T-helper 1 cell treated with Interleukin-12 subunit alpha and Interleukin-12 subunit beta and Interleukin-4 antibody, amounts not matched to agents 30 μg/mL and 1 μg/mL, for 36 hours (primary cell): ENCODE results near the gene FTO.

Experiments used
- H3K27ac Mint-ChIP-seq: one replicate; pipeline ENCODE4 v1.8.0; 2021; ENCODE audit warnings: mild to moderate bottlenecking, mixed read lengths
- H3K27me3 Mint-ChIP-seq: one replicate; pipeline ENCODE4 v1.8.0; 2021; ENCODE audit warnings: low read depth, mixed read lengths
- H3K36me3 Mint-ChIP-seq: one replicate; pipeline ENCODE4 v1.8.0; 2021; ENCODE audit warnings: low read depth, mixed read lengths
- H3K4me1 Mint-ChIP-seq: one replicate; pipeline ENCODE4 v1.8.0; 2021; ENCODE audit warnings: low read depth, mixed read lengths
- H3K4me3 Mint-ChIP-seq: one replicate; pipeline ENCODE4 v1.8.0; 2021; ENCODE audit warnings: mild to moderate bottlenecking, moderate library complexity, mixed read lengths
- H3K9me3 Mint-ChIP-seq: one replicate; pipeline ENCODE4 v1.8.0; 2021; ENCODE audit warnings: mixed read lengths

FTO gene

DNA sequence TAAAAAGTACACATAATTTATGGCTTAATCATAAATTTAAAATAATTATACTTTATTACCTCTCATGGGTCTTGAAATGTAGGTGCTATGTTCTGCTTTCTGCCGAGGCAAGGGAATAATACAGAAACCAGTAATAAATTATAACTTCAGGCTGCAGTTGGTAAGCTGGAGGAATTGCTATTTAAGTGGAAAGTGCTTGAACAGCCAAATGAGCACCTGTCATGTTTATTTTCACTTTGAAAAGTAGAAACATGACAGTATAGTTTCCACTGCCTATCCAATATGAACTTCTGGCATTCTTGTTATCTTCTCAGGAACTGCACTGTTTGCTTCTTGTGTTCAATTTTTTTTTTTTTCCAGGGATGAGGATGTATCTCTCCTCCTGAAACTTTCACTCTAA, 146.0 kb downstream of the FTO start:
- Mint-ChIP-seq H3K4me3 (no peak overlapping the region), H3K9me3 (peaks cover 5% of the 10 kb centered on the region), H3K36me3 (peaks cover 5% of the 10 kb centered on the region), H3K27me3 (no peaks in the 10 kb centered on the region), H3K4me1 (peaks cover 5% of the 10 kb centered on the region), H3K27ac (no peak overlapping the region)

DNA sequence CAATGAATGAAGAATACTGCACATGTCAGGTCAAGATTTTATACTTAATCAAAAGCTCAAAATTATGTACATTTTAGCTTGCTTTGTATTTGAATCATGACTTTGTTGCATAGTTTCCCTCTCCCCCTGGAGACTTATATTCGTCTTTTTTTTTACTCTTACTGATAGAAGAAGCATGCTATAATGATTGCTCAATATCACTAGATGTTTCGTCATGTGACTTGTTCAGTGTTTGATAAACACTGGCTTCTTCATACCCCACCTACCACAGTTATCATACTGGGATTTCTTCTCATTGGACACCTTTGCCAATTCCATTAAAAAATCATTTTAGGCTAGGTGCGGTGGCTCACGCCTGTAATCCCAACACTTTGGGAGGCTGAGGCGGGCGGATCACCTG, 148.7 kb downstream of the FTO start:
- Mint-ChIP-seq H3K27ac (no peak overlapping the region), H3K9me3 (peaks cover 5% of the 10 kb centered on the region), H3K27me3 (no peaks in the 10 kb centered on the region), H3K4me3 (no peak overlapping the region), H3K36me3 (peaks cover 2% of the 10 kb centered on the region), H3K4me1 (peaks cover 5% of the 10 kb centered on the region)

DNA sequence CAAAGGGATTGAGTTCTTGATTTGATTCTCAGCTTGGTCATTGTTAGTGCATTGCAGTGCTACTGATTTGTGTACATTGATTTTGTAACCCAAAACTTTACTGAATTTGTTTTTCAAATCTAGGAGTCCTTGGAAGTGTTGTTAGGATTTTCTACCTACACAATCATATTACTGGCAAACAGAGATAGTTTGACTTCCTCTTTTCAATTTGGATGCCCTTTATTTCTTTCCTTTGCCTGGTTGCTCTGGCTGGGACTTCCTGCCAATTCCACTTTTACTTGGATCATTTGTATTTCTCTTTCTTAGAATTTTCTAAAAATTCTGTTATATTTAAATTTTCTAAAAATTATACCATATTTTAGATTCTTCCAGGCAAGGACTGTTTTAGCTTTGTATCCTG, 151.1 kb downstream of the FTO start:
- Mint-ChIP-seq H3K4me1 (no peaks in the 10 kb centered on the region), H3K36me3 (peaks cover 2% of the 10 kb centered on the region), H3K27ac (no peak overlapping the region), H3K4me3 (no peak overlapping the region), H3K9me3 (peaks cover 5% of the 10 kb centered on the region), H3K27me3 (no peaks in the 10 kb centered on the region)

DNA sequence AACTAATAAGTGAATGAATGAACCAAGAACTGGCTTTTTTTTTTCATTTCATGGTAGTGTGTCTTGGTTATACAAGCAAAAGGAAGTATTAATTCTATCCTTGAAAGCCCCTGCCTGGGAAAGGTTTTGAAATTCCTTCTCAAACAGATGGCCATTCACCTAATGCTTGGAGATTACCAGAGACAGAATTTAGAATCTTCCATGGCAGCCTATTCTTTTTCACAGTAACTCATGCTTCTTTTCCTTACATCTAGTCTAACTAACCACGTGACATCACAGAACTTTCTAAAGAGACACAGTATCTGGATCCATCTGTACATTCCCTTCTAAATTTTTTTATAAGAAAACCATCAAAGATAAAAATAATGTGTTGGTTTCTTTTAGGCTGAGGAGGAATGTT, 151.6 kb downstream of the FTO start:
- Mint-ChIP-seq H3K27me3 (no peaks in the 10 kb centered on the region), H3K9me3 (peaks cover 5% of the 10 kb centered on the region), H3K36me3 (peaks cover 2% of the 10 kb centered on the region), H3K27ac (no peak overlapping the region), H3K4me3 (no peak overlapping the region), H3K4me1 (no peaks in the 10 kb centered on the region)

DNA sequence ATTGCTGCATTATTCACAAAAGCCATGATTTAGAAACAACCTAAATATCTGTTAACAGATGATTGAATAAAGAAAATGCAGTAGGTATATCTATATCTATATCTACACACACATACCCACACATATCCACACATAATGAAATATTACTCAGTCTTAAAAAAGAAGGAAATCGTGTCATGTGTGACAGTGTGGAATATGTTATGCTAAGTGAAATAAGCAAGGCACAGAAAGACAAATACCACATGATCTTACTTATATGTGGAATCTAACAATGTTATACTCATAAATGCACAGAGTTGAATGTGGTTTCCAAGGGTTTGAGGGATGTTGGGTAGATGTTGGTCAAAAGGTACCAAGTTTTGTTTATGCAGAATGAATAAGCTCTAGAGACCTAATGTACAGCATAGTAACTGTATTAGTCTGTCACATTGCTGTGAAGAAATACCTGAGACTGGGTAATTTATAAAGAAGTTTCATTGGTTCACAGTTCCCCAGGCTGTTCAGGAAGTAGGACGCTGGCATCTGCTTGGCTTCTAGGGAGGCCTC, 156.1 kb downstream of the FTO start:
- H3K9me3 Mint-ChIP-seq = no peaks in the 10 kb centered on the region
- H3K27me3 Mint-ChIP-seq = no peaks in the 10 kb centered on the region
- H3K4me3 Mint-ChIP-seq = no peak overlapping the region
- H3K27ac Mint-ChIP-seq = no peak overlapping the region
- H3K36me3 Mint-ChIP-seq = peaks cover 3% of the 10 kb centered on the region
- H3K4me1 Mint-ChIP-seq = peaks cover 1% of the 10 kb centered on the region

DNA sequence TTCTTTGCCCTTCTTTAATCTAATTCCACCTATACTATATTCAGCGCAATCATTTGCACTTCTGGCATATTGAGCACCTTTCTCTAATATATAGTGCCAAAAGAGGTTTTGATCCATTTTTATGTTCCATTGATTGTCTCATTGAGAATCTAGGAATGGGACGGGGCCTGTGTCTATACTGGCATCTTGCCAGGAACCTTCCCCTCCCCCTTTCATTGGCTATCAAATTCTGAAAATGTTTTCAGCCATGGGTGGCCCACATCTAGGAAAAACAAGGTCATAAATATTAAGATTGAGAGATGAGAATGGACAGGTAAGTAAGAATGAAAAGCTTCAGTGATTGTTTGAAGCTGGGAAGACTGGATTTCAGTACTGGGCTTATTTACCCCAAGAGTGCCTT, 159.9 kb downstream of the FTO start:
- no peaks in the 10 kb centered on the region for H3K27me3 Mint-ChIP-seq
- peaks cover 5% of the 10 kb centered on the region for H3K9me3 Mint-ChIP-seq
- H3K4me3 Mint-ChIP-seq = no peak overlapping the region
- peaks cover 8% of the 10 kb centered on the region for H3K36me3 Mint-ChIP-seq
- H3K27ac Mint-ChIP-seq = no peak overlapping the region
- H3K4me1 Mint-ChIP-seq = peaks cover 12% of the 10 kb centered on the region

DNA sequence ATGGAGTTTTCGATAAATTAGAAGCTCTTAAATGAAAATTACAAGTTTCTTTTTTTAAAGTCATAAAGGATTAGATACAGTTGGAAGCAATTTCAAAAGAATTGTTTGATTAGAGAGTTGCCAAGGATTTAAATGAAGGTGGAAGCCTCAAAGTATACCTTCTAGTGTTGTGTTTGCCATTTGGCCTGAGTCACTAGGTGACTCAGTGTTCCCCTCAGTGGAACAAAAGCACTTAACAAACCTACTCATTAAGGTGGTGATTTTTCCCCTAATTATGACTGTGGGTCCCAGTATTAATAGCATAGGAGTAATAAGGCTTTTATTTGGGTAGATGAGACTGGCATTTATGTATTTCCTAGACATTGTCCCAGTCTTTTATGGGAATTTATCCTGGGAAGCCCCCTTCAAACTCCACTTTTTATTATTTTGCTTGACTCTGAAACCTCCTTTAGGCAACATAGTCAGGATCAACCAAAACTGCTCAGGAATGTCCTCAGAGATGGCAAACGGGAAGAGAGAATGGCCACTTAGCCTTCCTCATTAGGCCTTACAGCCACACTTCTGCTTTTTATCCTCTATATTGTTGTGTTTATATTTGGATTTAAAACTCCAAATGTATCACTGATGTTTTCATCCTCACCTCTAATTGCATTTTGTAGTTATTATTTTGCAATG, 161.0 kb downstream of the FTO start:
- Mint-ChIP-seq H3K36me3 (peaks cover 13% of the 10 kb centered on the region), H3K4me1 (peaks cover 12% of the 10 kb centered on the region), H3K9me3 (peaks cover 11% of the 10 kb centered on the region), H3K4me3 (no peak overlapping the region), H3K27me3 (no peaks in the 10 kb centered on the region), H3K27ac (no peak overlapping the region)

DNA sequence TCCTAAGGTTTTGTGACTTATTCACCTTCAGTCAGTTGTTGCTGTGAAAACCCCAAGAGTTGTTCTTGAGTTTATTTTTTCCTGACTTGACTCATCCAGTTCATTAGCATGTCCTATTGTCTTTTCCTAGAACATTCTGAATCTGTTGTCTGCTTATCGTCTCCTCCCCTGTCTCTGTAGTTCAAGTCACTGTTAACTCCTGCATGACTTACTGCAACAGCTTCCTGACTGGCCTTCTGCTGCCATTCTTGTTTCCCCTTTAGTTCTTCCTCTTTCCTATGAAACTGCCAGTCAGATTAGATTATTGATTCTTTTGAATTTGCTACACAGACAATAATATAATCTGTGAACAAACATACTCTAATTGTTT, 161.5 kb downstream of the FTO start:
- H3K36me3 Mint-ChIP-seq = peaks cover 15% of the 10 kb centered on the region
- peak overlapping the region; percentile 18 for H3K4me3 Mint-ChIP-seq
- H3K27ac Mint-ChIP-seq = peak overlapping the region; percentile 41
- H3K9me3 Mint-ChIP-seq = peaks cover 14% of the 10 kb centered on the region
- H3K4me1 Mint-ChIP-seq = peaks cover 12% of the 10 kb centered on the region
- no peaks in the 10 kb centered on the region for H3K27me3 Mint-ChIP-seq

DNA sequence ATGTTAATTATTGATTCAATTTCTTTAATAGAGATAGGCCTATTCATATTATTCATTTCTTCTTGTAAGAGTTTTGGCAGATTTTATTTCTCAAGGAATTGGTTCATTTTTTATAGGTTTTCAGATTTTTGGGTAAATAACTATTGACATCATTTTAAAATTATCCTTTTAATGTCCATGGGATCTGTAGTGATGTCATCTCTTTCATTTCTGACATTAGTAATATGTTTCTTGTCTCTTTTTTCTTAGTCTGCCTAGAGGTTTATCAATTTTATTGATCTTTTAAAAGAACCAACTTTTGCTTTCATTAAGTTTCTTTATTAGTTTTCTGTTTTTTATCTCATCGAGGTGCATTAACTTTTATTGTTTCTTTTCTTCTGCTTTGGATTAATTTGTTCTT, 162.6 kb downstream of the FTO start:
- no peak overlapping the region for H3K4me3 Mint-ChIP-seq
- no peak overlapping the region for H3K27ac Mint-ChIP-seq
- H3K36me3 Mint-ChIP-seq = peaks cover 22% of the 10 kb centered on the region
- H3K9me3 Mint-ChIP-seq = peaks cover 23% of the 10 kb centered on the region
- H3K27me3 Mint-ChIP-seq = no peaks in the 10 kb centered on the region
- peaks cover 12% of the 10 kb centered on the region for H3K4me1 Mint-ChIP-seq

DNA sequence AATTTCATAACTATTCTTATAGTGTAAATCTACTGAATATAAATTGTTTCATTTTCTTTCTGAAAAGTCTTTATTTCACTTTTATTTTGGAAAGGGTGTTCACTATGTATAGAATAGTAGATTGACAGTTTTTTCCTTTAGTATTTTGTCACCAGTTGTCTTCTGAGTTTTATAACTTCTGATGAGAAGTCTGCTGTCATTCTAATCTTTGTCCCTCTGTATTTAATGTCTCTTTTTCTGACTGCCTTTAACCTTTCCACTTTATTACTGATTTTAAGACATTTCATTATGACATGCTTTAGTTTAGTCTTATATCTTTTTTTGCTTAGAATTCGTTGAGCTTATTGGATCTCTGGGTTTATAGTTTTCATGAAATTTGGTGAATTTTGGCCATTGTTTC, 166.9 kb downstream of the FTO start:
- no peak overlapping the region for H3K4me3 Mint-ChIP-seq
- H3K4me1 Mint-ChIP-seq = peaks cover 15% of the 10 kb centered on the region
- H3K9me3 Mint-ChIP-seq = peaks cover 28% of the 10 kb centered on the region
- no peaks in the 10 kb centered on the region for H3K27me3 Mint-ChIP-seq
- H3K36me3 Mint-ChIP-seq = peaks cover 31% of the 10 kb centered on the region
- no peak overlapping the region for H3K27ac Mint-ChIP-seq

DNA sequence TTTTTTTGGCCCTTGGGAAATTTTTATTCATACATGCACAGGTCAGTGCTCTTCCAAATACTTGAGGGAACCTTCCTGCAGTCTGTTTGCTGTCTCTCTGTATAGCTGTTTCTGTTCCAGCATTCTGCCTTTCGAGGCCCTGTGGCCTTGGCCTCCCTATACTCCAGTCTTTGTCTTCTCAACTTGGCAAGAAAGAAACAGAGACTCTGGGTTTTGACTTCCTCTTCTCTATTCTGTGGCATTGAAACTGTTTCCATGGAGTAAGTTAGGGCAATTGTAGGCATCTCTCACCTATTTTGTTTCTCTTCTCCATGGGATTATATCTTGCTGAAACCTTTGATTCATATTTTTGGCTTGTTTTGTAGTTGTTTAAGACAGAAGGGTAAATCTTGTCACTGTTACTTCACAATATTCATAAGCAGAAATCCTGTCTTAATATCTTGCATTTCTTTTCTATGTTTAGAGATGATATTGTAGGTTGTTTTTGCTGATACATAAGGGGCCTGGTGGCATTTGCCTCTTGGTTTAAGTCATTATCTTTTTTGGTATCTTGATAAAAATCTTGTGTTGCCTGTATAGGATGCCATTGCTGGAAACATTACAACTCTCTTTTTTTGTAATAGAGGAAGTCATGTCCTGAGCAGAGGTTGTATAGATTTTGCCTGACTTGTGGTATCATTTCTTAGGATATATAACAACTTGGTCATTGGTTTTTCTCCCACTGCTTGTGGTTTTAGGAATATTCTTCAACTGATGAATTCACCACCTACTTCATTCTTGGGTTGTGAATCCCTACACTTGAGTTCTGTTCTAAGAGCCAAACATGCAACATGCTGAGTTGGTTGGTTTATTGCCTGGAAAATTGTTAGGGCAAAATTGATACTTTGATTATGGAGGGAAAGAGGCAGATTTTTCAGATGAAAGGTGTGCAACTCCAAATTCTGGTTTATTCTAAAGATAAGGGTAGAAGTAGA, 168.6 kb downstream of the FTO start:
- Mint-ChIP-seq H3K4me3 (no peak overlapping the region), H3K4me1 (peaks cover 11% of the 10 kb centered on the region), H3K36me3 (peaks cover 31% of the 10 kb centered on the region), H3K9me3 (peaks cover 28% of the 10 kb centered on the region), H3K27me3 (no peaks in the 10 kb centered on the region), H3K27ac (peak overlapping the region; percentile 52)

DNA sequence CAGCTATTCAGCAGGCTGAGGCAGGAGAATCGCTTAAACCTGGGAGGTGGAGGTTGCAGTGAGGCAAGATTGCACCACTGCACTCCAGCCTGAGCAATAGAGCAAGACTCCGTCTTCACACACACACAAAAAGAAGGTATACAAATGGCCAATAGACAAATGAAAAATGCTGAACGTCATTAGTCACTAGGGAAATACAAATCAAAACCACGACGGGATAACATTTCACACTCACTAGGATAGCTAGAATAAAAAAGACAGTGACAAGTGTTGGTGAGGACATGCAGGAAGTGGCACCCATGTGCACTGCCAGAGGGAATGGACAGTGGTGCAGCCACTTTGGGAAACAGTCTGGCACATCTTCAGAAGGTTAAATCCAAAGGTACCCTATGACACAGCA, 172.9 kb downstream of the FTO start:
- Mint-ChIP-seq H3K9me3 (peaks cover 5% of the 10 kb centered on the region), H3K4me1 (peaks cover 11% of the 10 kb centered on the region), H3K36me3 (peaks cover 27% of the 10 kb centered on the region), H3K27me3 (no peaks in the 10 kb centered on the region), H3K4me3 (no peak overlapping the region), H3K27ac (peak overlapping the region; percentile 57)

DNA sequence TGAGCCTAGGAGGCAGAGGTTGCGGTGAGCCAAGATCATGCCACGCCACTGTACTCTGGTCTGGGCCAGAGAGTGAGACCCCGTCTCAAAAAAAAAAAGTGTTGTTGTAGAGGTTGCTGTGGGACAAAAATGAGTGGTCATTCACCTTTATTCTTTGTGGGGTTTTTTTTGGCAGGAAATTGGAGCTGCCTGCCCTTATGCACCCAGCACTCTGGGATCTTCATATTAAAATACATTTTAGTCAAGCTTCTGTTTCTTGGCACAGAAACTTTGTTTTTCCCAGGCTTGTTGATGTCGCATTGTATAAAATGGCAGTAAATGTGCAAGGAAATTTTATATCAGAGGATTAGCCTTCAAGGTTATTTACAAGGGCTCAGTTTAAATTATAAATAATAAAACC, 174.3 kb downstream of the FTO start:
- Mint-ChIP-seq H3K27me3 (no peaks in the 10 kb centered on the region), H3K36me3 (peaks cover 22% of the 10 kb centered on the region), H3K9me3 (no peaks in the 10 kb centered on the region), H3K27ac (no peak overlapping the region), H3K4me1 (peaks cover 2% of the 10 kb centered on the region), H3K4me3 (no peak overlapping the region)

DNA sequence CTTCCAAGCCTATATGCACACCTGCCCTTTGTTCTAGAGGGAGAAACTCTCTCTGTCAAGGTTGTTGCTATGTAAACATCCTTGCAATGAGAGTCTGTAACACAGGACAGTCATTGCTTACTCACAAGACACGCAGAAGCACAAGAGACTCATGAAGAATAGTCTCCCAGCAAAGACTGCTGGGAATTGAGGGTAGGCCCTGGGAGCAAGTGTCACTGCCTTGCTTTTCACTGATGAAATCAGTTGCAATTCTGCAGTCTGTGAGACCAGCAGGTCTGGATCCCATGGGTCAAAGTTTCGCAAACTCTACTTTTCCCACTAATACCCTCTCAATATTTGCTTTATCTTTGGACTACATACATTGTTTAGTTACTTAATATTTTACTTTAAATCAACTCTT, 177.4 kb downstream of the FTO start:
- H3K9me3 Mint-ChIP-seq = no peaks in the 10 kb centered on the region
- peaks cover 2% of the 10 kb centered on the region for H3K4me1 Mint-ChIP-seq
- no peaks in the 10 kb centered on the region for H3K27me3 Mint-ChIP-seq
- H3K36me3 Mint-ChIP-seq = peaks cover 28% of the 10 kb centered on the region
- H3K4me3 Mint-ChIP-seq = no peak overlapping the region
- no peak overlapping the region for H3K27ac Mint-ChIP-seq

DNA sequence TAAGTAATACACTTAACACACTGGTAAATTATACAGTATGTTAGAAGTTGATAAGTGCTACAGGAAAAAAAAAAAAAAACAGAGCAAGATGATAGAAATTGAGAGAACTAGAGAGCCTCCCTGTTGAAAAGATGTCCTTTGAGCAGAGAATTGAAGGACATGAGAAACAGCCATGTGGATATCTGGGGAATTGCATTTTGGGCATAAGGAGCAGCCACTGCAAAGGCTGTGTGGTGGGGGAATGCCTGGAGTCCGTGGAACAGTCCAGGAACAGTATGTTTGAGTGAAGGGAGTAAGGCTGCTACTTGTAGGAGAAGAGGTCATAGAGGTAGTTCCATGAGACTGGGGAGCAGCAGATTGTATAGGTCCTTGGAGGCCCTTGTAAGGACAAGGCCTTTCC, 178.4 kb downstream of the FTO start:
- peaks cover 32% of the 10 kb centered on the region for H3K36me3 Mint-ChIP-seq
- no peak overlapping the region for H3K4me3 Mint-ChIP-seq
- H3K27me3 Mint-ChIP-seq = no peaks in the 10 kb centered on the region
- no peaks in the 10 kb centered on the region for H3K9me3 Mint-ChIP-seq
- H3K4me1 Mint-ChIP-seq = peaks cover 2% of the 10 kb centered on the region
- no peak overlapping the region for H3K27ac Mint-ChIP-seq
